ENCODE data around the gene KRTAP12-3. TPM values are rescaled to one million over a fixed set of nuclear protein-coding genes. Genes with fewer than 3 reads are reported as not detected.

KRTAP12-3 gene
- total RNA-seq, 1 donor from 2014 or later = not detected

GRCh38 chr21:44702111-44702972, 44.6 kb downstream of the KRTAP12-3 start:
- DNase-seq (ENCODE audit: low read depth) = no peak

GRCh38 chr21:44702973-44703730, 45.4 kb downstream of the KRTAP12-3 start:
- DNase-seq (ENCODE audit: low read depth) = no peak

GRCh38 chr21:44703731-44704635, 46.3 kb downstream of the KRTAP12-3 start:
- DNase-seq (ENCODE audit: low read depth) = no peak

GRCh38 chr21:44704636-44705001, 46.9 kb downstream of the KRTAP12-3 start:
- DNase-seq (ENCODE audit: low read depth) = no peak

- no peak for DNase-seq (ENCODE audit: low read depth)
Measured at GRCh38 chr21:44706026-44706705, 48.4 kb downstream of the KRTAP12-3 start.

GRCh38 chr21:44706706-44707581, 49.2 kb downstream of the KRTAP12-3 start:
- no peak for DNase-seq (ENCODE audit: low read depth)

Other genes starting within 250 kb of the KRTAP12-3 start
- gene LRRC3, start 202.4 kb upstream of the KRTAP12-3 start, total RNA-seq = 0.52 and 3.1 TPM in 2 replicates
- gene KRTAP10-1, start 117.7 kb upstream of the KRTAP12-3 start, total RNA-seq = not detected in 2 replicates
- not detected in 2 replicates for gene KRTAP10-2, start 106.4 kb upstream of the KRTAP12-3 start, total RNA-seq
- gene KRTAP10-3, start 99.1 kb upstream of the KRTAP12-3 start, total RNA-seq = not detected in 2 replicates
- gene KRTAP10-4, start 84.2 kb upstream of the KRTAP12-3 start, total RNA-seq = not detected in 2 replicates
- not detected in 2 replicates for gene KRTAP10-5, start 77.3 kb upstream of the KRTAP12-3 start, total RNA-seq
- gene KRTAP10-6, start 65.4 kb upstream of the KRTAP12-3 start, total RNA-seq = not detected in 2 replicates
- not detected in 2 replicates for gene KRTAP10-7, start 57.3 kb upstream of the KRTAP12-3 start, total RNA-seq
- gene KRTAP10-8, start 45.9 kb upstream of the KRTAP12-3 start, total RNA-seq = not detected in 2 replicates
- not detected in 2 replicates for gene KRTAP10-9, start 30.8 kb upstream of the KRTAP12-3 start, total RNA-seq
- not detected in 2 replicates for gene KRTAP10-10, start 20.6 kb upstream of the KRTAP12-3 start, total RNA-seq
- not detected in 2 replicates for gene KRTAP10-11, start 11.5 kb upstream of the KRTAP12-3 start, total RNA-seq
- gene KRTAP12-4, start 3.3 kb upstream of the KRTAP12-3 start, total RNA-seq = not detected in 2 replicates
- not detected in 2 replicates for gene KRTAP12-2, start 9.0 kb downstream of the KRTAP12-3 start, total RNA-seq
- gene KRTAP12-1, start 24.2 kb downstream of the KRTAP12-3 start, total RNA-seq = not detected in 2 replicates
- not detected in 2 replicates for gene KRTAP10-12, start 39.2 kb downstream of the KRTAP12-3 start, total RNA-seq
- not detected in 2 replicates for gene TSPEAR, start 53.6 kb downstream of the KRTAP12-3 start, total RNA-seq
- 45.3 and 87.8 TPM in 2 replicates for gene UBE2G2, start 143.9 kb downstream of the KRTAP12-3 start, total RNA-seq
- gene SUMO3, start 160.1 kb downstream of the KRTAP12-3 start, total RNA-seq = 72.8 and 74.5 TPM in 2 replicates
- 617 and 707 TPM in 2 replicates for gene PTTG1IP, start 215.8 kb downstream of the KRTAP12-3 start, total RNA-seq

Data from renal cortical epithelial cell (primary cell).